ENCODE data around the gene RIT2.

GRCh38 chr18:42860548-42860947 lies 254.9 kb downstream of the RIT2 start:
- TF ChIP-seq POLR2AphosphoS5 (IDR thresholded peaks at IDR 0.05; ENCODE audit: low read depth, low read length) (no peak), POLR2A (IDR thresholded peaks at IDR 0.05; ENCODE audit: low read depth, low read length) (no peak)
